Activated naive CD8-positive, alpha-beta T cell (primary cell): ENCODE data around the gene SYT12.

Source experiments
- H3K27ac Mint-ChIP-seq: one replicate; pipeline ENCODE4 v1.8.0; 2021; ENCODE audit warnings: mixed read lengths
- H3K27me3 Mint-ChIP-seq: one replicate; pipeline ENCODE4 v1.8.0; 2021; ENCODE audit warnings: mixed read lengths
- H3K36me3 Mint-ChIP-seq: one replicate; pipeline ENCODE4 v1.8.0; 2021; ENCODE audit warnings: mixed read lengths
- H3K4me1 Mint-ChIP-seq: one replicate; pipeline ENCODE4 v1.8.0; 2021; ENCODE audit warnings: low read depth, mixed read lengths
- H3K4me3 Mint-ChIP-seq: one replicate; pipeline ENCODE4 v1.8.0; 2021; ENCODE audit warnings: mild to moderate bottlenecking, mixed read lengths
- H3K9me3 Mint-ChIP-seq: one replicate; pipeline ENCODE4 v1.8.0; 2021; ENCODE audit warnings: low read depth, mixed read lengths

SYT12 gene

DNA sequence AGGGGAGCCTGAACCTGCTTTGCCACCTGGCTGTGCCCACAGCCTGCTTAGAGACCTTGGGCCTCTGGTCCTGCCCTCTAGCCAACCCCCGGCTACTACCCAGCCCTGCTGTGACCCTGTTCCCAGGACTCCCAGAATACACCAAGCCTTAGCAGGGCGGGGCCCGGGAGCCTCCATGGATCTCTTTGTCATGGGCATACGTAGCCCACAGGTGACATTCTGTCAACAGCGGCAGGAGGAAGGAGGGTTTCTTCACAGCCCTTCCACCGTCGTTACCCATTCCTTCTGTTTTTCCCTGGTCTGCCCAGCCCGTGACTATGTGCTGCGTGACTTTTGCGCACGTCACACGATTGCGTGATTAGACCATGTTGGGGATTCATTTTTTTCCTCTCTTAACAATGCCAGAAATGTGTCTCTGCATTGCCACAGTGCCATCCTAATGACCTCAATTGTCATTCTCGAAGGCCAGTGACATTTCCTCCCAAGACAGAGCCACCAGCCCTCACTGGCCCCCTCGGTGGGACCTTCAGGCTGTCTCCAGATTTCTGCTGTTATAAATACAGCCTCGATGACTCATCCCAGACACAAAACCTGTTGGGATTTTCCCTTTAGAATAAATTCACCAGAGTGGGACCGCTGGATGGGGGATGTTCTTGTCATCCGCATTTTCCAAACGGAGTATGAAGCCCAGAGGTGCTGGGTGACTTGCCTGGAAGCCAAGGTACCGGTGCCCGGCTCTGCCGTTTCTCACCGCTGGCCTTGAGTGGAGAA, 9.0 kb downstream of the SYT12 start:
- Mint-ChIP-seq H3K27ac (no peak overlapping the region), H3K4me3 (no peak overlapping the region), H3K27me3 (peaks cover 5% of the 10 kb centered on the region), H3K4me1 (no peaks in the 10 kb centered on the region), H3K9me3 (no peaks in the 10 kb centered on the region), H3K36me3 (no peaks in the 10 kb centered on the region)

DNA sequence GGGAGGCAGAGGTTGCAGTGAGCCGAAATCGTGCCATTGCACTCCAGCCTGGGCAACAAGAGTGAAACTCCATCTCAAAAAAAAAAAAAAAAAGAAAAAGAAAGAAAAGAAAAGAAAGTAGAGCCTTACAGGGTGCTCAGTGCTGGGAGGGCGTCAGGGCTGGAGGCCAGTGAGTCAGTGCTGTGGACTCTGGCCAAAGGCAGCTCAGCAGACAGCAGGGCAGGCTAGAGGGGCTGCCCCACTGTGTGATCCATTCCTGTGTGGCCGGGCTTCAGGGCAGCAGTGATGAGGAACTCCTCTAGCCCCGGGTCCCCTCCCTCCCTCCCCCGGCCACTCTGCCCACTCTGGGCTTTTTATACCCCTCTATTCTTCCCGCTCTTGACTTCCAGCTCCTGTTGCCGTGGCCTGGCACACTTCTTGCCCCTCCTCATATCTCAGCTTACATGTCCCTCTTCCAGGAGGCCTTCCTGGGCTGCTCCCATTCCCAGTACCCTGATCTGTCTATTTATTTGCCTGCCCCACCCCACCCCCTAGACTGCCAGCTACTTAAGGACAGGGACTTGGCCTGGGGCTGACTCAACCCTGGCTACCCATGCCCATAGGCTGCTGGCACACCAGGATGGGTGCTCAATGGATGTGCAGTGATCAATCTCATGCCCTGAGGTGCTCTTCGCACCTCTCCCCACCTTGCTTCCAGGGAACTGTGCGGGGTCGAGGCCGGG, 10.1 kb downstream of the SYT12 start:
- no peak overlapping the region for H3K27ac Mint-ChIP-seq

DNA sequence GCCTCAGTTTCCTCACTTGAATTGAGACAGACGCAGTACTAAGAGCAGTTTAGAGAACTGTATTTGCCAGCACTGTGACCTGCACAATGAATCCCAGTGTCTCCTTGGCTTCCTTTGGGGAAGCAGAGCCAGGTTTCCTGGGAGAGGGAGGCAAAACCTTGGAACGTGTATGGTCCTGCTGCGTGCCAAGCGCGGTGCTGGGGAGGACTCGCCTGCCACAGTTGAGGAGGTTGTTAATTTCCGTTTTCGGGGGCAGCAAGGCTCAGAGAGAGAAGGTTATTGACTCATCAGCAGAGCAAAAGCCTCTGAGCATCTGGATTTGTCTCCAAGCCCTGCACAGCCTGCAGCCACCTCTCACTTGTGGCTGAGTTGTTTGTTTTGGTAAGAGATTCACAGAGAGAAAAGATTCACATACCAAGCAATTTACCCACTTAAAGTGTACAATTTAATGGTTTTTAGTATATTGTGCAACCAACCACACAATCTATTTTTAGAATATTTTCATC, 10.8 kb downstream of the SYT12 start:
- Mint-ChIP-seq H3K27me3 (peaks cover 5% of the 10 kb centered on the region), H3K9me3 (no peaks in the 10 kb centered on the region), H3K36me3 (no peaks in the 10 kb centered on the region), H3K4me3 (no peak overlapping the region), H3K4me1 (no peaks in the 10 kb centered on the region), H3K27ac (no peak overlapping the region)

More for the DNA sequence above, 10.1 kb downstream of the SYT12 start:
- Mint-ChIP-seq H3K36me3 (no peaks in the 10 kb centered on the region), H3K27me3 (peaks cover 5% of the 10 kb centered on the region), H3K4me3 (no peak overlapping the region), H3K4me1 (no peaks in the 10 kb centered on the region), H3K9me3 (no peaks in the 10 kb centered on the region)

DNA sequence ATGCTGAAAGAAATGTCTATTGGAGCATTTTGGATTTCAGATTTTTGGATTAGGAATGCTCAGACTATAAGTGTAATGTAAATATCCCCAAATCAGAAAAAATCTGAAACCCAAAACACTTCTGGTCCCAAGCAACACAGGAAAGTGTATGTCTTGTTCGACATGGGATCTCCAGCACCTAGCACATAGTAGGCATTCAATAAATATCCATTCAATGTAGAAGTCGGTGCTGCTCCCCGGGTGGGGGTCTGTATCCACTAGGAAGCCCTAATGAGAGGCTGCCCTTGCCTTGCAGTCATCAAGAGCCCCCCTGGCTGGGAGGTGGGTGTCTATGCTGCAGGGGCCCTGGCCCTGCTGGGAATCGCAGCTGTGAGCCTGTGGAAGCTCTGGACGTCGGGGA, 11.4 kb downstream of the SYT12 start:
- Mint-ChIP-seq H3K4me3 (no peak overlapping the region), H3K9me3 (no peaks in the 10 kb centered on the region), H3K27me3 (peaks cover 3% of the 10 kb centered on the region), H3K4me1 (no peaks in the 10 kb centered on the region), H3K36me3 (no peaks in the 10 kb centered on the region), H3K27ac (no peak overlapping the region)

DNA sequence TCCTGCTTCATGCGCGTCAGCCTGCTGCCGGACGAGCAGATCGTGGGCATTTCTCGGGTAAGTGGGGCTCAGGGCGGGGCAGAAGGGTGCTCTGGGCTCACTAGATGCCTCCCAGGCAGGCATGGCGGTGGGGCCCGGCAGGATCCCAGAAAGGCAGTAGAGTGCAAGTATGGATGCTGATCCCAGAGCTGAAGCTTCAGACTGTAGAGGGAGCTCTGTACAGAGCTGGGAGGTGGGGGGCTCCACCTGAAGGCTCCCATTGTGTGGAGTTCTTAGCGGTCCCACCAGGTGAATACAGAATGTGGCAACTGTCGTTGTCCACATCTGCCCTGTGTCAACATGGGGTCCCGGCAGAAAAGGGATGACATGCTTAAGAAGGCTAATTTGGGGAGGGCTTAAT, 17.2 kb downstream of the SYT12 start:
- no peaks in the 10 kb centered on the region for H3K9me3 Mint-ChIP-seq

DNA sequence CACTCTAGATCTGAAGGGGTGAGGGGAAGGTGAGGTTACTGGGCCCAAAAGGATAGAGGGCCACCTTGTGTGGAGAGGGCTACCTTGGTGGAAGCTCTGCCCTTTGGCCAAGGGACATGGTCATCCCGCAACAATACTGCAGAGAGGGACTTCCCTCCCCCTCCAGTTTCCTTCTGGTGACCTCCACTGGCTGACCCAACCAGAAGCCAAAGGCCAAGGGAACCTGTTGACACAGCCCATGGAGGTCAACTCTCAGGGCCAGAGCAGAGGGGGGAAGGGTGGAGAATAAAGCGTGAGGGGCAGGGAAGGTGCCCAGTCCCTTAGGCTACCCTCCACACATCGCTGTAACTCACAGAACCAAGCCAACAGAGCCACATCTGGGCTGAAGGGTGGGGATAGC, 18.7 kb downstream of the SYT12 start:
- Mint-ChIP-seq H3K4me1 (no peaks in the 10 kb centered on the region), H3K27ac (no peak overlapping the region), H3K27me3 (peaks cover 8% of the 10 kb centered on the region), H3K4me3 (no peak overlapping the region), H3K9me3 (no peaks in the 10 kb centered on the region), H3K36me3 (no peaks in the 10 kb centered on the region)

More for the DNA sequence above, 17.2 kb downstream of the SYT12 start:
- no peak overlapping the region for H3K27ac Mint-ChIP-seq
- no peak overlapping the region for H3K4me3 Mint-ChIP-seq
- H3K4me1 Mint-ChIP-seq, result no peaks in the 10 kb centered on the region
- H3K36me3 Mint-ChIP-seq, result no peaks in the 10 kb centered on the region
- H3K27me3 Mint-ChIP-seq, result peaks cover 9% of the 10 kb centered on the region

DNA sequence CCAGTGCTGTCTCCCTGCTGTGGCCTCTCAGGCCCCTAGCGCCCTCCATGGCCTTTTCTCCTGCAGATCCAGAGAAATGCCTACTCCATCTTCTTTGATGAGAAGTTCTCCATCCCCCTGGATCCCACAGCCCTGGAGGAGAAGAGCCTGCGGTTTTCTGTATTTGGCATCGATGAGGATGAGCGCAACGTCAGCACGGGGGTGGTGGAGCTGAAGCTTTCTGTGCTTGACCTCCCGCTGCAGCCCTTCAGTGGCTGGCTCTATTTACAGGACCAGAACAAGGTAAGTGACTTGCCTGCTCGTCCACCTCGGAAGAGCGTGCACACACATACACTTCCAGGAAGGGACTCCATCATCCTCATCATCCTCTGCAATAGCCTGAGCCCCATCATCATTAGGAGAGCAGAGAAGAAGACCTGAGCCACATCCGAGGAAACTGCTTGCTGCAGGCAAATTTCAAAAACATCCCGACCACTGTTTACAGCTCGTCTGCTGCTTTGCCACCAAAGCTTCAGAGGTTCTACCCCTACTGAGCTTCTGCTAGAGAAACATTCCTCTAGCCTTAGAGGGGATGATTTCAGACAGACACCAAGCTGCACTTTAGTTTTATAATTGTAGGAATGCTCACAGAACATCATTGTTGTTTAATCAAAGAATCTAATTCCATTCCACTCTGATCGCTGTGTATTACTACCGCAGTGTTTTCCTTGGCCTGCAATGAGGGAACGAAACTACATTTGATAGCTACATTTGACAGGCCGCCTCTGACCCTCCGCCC, 20.8 kb downstream of the SYT12 start:
- no peaks in the 10 kb centered on the region for H3K9me3 Mint-ChIP-seq
- peaks cover 8% of the 10 kb centered on the region for H3K27me3 Mint-ChIP-seq
- H3K4me1 Mint-ChIP-seq, result no peaks in the 10 kb centered on the region
- no peak overlapping the region for H3K4me3 Mint-ChIP-seq
- H3K36me3 Mint-ChIP-seq, result no peaks in the 10 kb centered on the region
- H3K27ac Mint-ChIP-seq, result no peak overlapping the region

GRCh38 chr11:67044496-67044895, 21.6 kb downstream of the SYT12 start:
- no peaks in the 10 kb centered on the region for H3K9me3 Mint-ChIP-seq
- no peaks in the 10 kb centered on the region for H3K4me1 Mint-ChIP-seq
- no peaks in the 10 kb centered on the region for H3K36me3 Mint-ChIP-seq
- H3K27ac Mint-ChIP-seq, result no peak overlapping the region
- peaks cover 8% of the 10 kb centered on the region for H3K27me3 Mint-ChIP-seq
- no peak overlapping the region for H3K4me3 Mint-ChIP-seq

GRCh38 chr11:67045314-67045713, 22.4 kb downstream of the SYT12 start:
- Mint-ChIP-seq H3K27ac (no peak overlapping the region), H3K4me1 (no peaks in the 10 kb centered on the region), H3K36me3 (no peaks in the 10 kb centered on the region), H3K27me3 (peaks cover 8% of the 10 kb centered on the region), H3K4me3 (no peak overlapping the region), H3K9me3 (no peaks in the 10 kb centered on the region)

GRCh38 chr11:67048515-67049130, 25.7 kb downstream of the SYT12 start:
- no peaks in the 10 kb centered on the region for H3K36me3 Mint-ChIP-seq
- peaks cover 6% of the 10 kb centered on the region for H3K27me3 Mint-ChIP-seq
- H3K4me3 Mint-ChIP-seq, result no peak overlapping the region
- H3K9me3 Mint-ChIP-seq, result no peaks in the 10 kb centered on the region
- no peaks in the 10 kb centered on the region for H3K4me1 Mint-ChIP-seq
- H3K27ac Mint-ChIP-seq, result no peak overlapping the region

DNA sequence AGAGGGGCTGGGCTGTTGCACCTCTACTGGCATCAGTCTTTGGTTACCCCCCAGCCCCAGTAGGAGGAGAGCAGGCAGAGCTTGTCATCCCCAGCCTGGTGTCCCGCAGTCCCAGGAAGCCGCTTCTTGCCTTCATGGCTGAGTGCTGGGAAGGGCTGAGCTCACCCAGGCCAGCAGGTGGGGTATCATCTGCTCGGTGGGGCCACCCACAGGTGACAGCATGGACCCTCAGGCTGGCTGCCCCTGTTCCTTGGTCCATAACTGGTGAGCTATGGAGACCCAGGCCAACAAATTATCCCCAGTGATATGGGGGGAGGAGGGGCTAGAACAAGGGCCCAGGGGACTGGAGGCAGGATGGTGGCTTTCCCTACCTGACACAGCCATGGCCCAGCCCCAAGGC, 27.2 kb downstream of the SYT12 start:
- peaks cover 8% of the 10 kb centered on the region for H3K27me3 Mint-ChIP-seq

DNA sequence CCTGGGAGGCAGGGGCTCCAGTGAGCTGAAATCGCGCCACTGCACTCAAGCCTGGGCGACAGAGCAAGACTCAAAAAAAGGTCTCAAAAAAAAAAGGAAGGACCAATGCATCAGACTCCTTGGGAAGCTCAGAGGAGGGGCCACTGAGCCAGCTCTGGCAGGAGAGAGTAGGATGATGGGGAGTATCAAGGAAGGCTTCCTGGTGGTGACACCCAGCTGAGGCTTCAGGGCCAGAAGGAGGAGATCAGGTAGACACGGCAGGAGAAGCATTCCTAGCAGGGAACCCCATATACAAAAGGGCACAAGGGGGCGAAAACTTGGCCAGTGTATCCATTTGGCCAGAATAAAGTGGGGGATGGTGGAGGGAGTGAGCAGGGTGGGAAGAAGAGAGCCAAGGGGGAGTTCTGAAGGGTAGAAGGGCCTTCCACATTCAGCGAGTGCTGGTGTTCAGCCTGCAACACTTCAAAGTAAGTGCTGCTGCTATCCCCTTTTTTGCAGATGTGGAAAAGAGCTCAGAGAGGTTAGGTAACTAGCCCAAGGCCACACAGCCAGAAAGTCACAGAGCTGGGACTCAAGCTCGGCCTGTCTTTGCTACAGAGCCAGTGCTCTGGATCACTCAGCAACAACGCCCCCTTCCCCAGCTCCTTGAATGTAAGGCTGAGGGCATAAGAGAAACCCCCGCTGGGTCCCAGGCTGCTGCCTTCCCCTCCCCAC, 28.4 kb downstream of the SYT12 start:
- H3K27ac Mint-ChIP-seq, result no peak overlapping the region
- H3K4me1 Mint-ChIP-seq, result peaks cover 13% of the 10 kb centered on the region
- no peaks in the 10 kb centered on the region for H3K9me3 Mint-ChIP-seq
- H3K27me3 Mint-ChIP-seq, result peaks cover 10% of the 10 kb centered on the region
- H3K36me3 Mint-ChIP-seq, result no peaks in the 10 kb centered on the region
- no peak overlapping the region for H3K4me3 Mint-ChIP-seq

More for the DNA sequence above, 27.2 kb downstream of the SYT12 start:
- Mint-ChIP-seq H3K4me3 (no peak overlapping the region), H3K36me3 (no peaks in the 10 kb centered on the region), H3K27ac (no peak overlapping the region), H3K4me1 (peaks cover 4% of the 10 kb centered on the region), H3K9me3 (no peaks in the 10 kb centered on the region)

- H3K36me3 Mint-ChIP-seq, result no peaks in the 10 kb centered on the region
- H3K9me3 Mint-ChIP-seq, result no peaks in the 10 kb centered on the region
- H3K27me3 Mint-ChIP-seq, result peaks cover 10% of the 10 kb centered on the region
- H3K27ac Mint-ChIP-seq, result no peak overlapping the region
- no peak overlapping the region for H3K4me3 Mint-ChIP-seq
- peaks cover 13% of the 10 kb centered on the region for H3K4me1 Mint-ChIP-seq
These were observed 29.1 kb downstream of the SYT12 start for GRCh38 chr11:67051945-67052488.

DNA sequence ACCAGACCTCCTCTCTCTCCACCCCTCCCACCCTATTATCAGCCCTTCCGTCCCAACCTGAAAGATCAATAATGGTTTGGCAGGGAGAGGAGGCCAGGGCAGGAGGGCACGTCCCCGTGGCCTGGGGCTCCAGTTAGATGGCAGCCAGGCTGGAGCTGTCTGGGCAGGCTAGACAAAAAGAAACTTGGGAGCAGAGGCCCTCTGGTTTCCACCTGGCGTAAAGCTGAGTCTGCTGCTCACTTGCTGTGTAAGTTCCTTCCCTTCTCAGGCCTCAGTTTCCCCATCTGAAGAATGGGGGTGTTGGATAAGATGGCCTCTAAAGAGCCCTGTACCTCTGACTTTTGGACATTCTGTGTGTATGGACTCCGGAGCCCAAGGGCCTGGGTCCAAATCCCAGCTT, 30.0 kb downstream of the SYT12 start:
- H3K4me3 Mint-ChIP-seq, result no peak overlapping the region
- H3K4me1 Mint-ChIP-seq, result peaks cover 13% of the 10 kb centered on the region
- no peaks in the 10 kb centered on the region for H3K36me3 Mint-ChIP-seq
- H3K9me3 Mint-ChIP-seq, result no peaks in the 10 kb centered on the region
- peaks cover 10% of the 10 kb centered on the region for H3K27me3 Mint-ChIP-seq
- no peak overlapping the region for H3K27ac Mint-ChIP-seq
